Subcutaneous abdominal adipose tissue (tissue), 5 donors: ENCODE measurements around the gene SLBP.

Experiments used
- H3K27ac ChIP-seq: one replicate; pipeline ENCODE4 v1.7.0; 2013; ENCODE audit warnings: low read depth, mild to moderate bottlenecking, inconsistent platforms, low read length, moderate library complexity
- H3K27me3 ChIP-seq, 5 donors: one replicate each; pipeline ENCODE4 v1.7.0; 2013; ENCODE audit warnings: low read length in 5 of 5, inconsistent platforms in 1 of 5; ENCODE audit not compliant: control insufficient read depth in 5 of 5, insufficient read depth in 4 of 5
- H3K36me3 ChIP-seq, 5 donors: one replicate each; pipeline ENCODE4 v1.7.0; 2013; ENCODE audit warnings: low read length in 5 of 5; ENCODE audit not compliant: control insufficient read depth in 5 of 5, insufficient read depth in 5 of 5
- H3K4me1 ChIP-seq, 5 donors: one replicate each; pipeline ENCODE4 v1.7.0; 2013; ENCODE audit warnings: low read length in 5 of 5, mild to moderate bottlenecking in 3 of 5, moderate library complexity in 1 of 5; ENCODE audit not compliant: control insufficient read depth in 5 of 5, insufficient read depth in 5 of 5
- H3K4me3 ChIP-seq, 5 donors: one replicate each; pipeline ENCODE4 v1.7.0; 2013; ENCODE audit warnings: low read length in 5 of 5, low read depth in 1 of 5
- H3K9ac ChIP-seq, 5 donors: one replicate each; pipeline ENCODE4 v1.7.0; 2013; ENCODE audit warnings: low read length in 5 of 5, mild to moderate bottlenecking in 4 of 5, moderate library complexity in 3 of 5
- H3K9me3 ChIP-seq, 5 donors: one replicate each; pipeline ENCODE4 v1.7.0; 2013; ENCODE audit warnings: low read length in 5 of 5; ENCODE audit not compliant: control insufficient read depth in 5 of 5
- donor health status: healthy.
- donor health status: healthy.
- donor health status: healthy.
- donor health status: healthy.
- donor health status: healthy.

SLBP gene

GRCh38 chr4:1743551-1743950 is 31.4 kb upstream of the SLBP start:
- Histone ChIP-seq H3K9ac (no peak overlapping the region), H3K9me3 (peaks cover 0 to 2% (median 2%) of the 10 kb centered on the region in 5 donors), H3K27ac (no peak overlapping the region), H3K36me3 (peaks cover 0 to 52% (median 28%) of the 10 kb centered on the region in 5 donors), H3K27me3 (peaks cover 0 to 10% (median 3%) of the 10 kb centered on the region in 5 donors), H3K4me3 (no peak overlapping the region), H3K4me1 (peaks cover 0 to 15% (median 4%) of the 10 kb centered on the region in 5 donors)

GRCh38 chr4:1741208-1741607 is 29.1 kb upstream of the SLBP start:
- Histone ChIP-seq H3K4me1 (peaks cover 0 to 11% (median 0%) of the 10 kb centered on the region in 5 donors), H3K9me3 (peaks cover 4 to 14% (median 10%) of the 10 kb centered on the region in 5 donors), H3K9ac (no peak overlapping the region), H3K36me3 (peaks cover 0 to 75% (median 44%) of the 10 kb centered on the region in 5 donors), H3K27ac (no peak overlapping the region), H3K27me3 (no peaks in the 10 kb centered on the region), H3K4me3 (no peak overlapping the region)

- Histone ChIP-seq H3K4me1 (peaks cover 0 to 11% (median 0%) of the 10 kb centered on the region in 5 donors), H3K36me3 (peaks cover 0 to 83% (median 50%) of the 10 kb centered on the region in 5 donors), H3K27me3 (no peaks in the 10 kb centered on the region), H3K9ac (no peak overlapping the region), H3K4me3 (no peak overlapping the region), H3K27ac (no peak overlapping the region), H3K9me3 (peaks cover 4 to 14% (median 10%) of the 10 kb centered on the region in 5 donors)
These were observed 28.0 kb upstream of the SLBP start for GRCh38 chr4:1740021-1740545.

- no peak overlapping the region for H3K27ac ChIP-seq
- H3K36me3 ChIP-seq, result peaks cover 0 to 82% (median 51%) of the 10 kb centered on the region in 5 donors
- peaks cover 0 to 11% (median 0%) of the 10 kb centered on the region in 5 donors for H3K4me1 ChIP-seq
- H3K27me3 ChIP-seq, result no peaks in the 10 kb centered on the region
- H3K9ac ChIP-seq, result no peak overlapping the region
- H3K9me3 ChIP-seq, result peaks cover 4 to 14% (median 10%) of the 10 kb centered on the region in 5 donors
- no peak overlapping the region for H3K4me3 ChIP-seq
These were observed 27.2 kb upstream of the SLBP start for GRCh38 chr4:1739358-1739757.

GRCh38 chr4:1738410-1738809 is 26.3 kb upstream of the SLBP start:
- peaks cover 4 to 14% (median 10%) of the 10 kb centered on the region in 5 donors for H3K9me3 ChIP-seq
- no peaks in the 10 kb centered on the region for H3K27me3 ChIP-seq
- no peak overlapping the region for H3K4me3 ChIP-seq
- peaks cover 0 to 11% (median 0%) of the 10 kb centered on the region in 5 donors for H3K4me1 ChIP-seq
- H3K9ac ChIP-seq, result no peak overlapping the region
- H3K36me3 ChIP-seq, result peaks cover 0 to 76% (median 44%) of the 10 kb centered on the region in 5 donors
- no peak overlapping the region for H3K27ac ChIP-seq

- H3K4me1 ChIP-seq, result peaks cover 0 to 11% (median 0%) of the 10 kb centered on the region in 5 donors
- H3K27me3 ChIP-seq, result no peaks in the 10 kb centered on the region
- H3K36me3 ChIP-seq, result peaks cover 0 to 78% (median 47%) of the 10 kb centered on the region in 5 donors
- H3K9ac ChIP-seq, result no peak overlapping the region
- H3K4me3 ChIP-seq, result no peak overlapping the region
- H3K27ac ChIP-seq, result no peak overlapping the region
- peaks cover 4 to 14% (median 10%) of the 10 kb centered on the region in 5 donors for H3K9me3 ChIP-seq
These were observed 25.5 kb upstream of the SLBP start for GRCh38 chr4:1737666-1738065.

GRCh38 chr4:1736812-1737211 is 24.7 kb upstream of the SLBP start:
- Histone ChIP-seq H3K9me3 (peaks cover 4 to 14% (median 10%) of the 10 kb centered on the region in 5 donors), H3K27me3 (no peaks in the 10 kb centered on the region), H3K4me1 (peaks cover 0 to 11% (median 0%) of the 10 kb centered on the region in 5 donors), H3K27ac (no peak overlapping the region), H3K4me3 (no peak overlapping the region), H3K36me3 (peaks cover 2 to 79% (median 47%) of the 10 kb centered on the region in 5 donors), H3K9ac (no peak overlapping the region)

GRCh38 chr4:1735215-1735614 is 23.1 kb upstream of the SLBP start:
- Histone ChIP-seq H3K4me1 (peaks cover 0 to 3% (median 0%) of the 10 kb centered on the region in 5 donors), H3K27me3 (no peaks in the 10 kb centered on the region), H3K27ac (no peak overlapping the region), H3K9ac (no peak overlapping the region), H3K4me3 (no peak overlapping the region), H3K36me3 (peaks cover 5 to 74% (median 48%) of the 10 kb centered on the region in 5 donors), H3K9me3 (peaks cover 4 to 14% (median 10%) of the 10 kb centered on the region in 5 donors)

GRCh38 chr4:1732911-1733310 is 20.8 kb upstream of the SLBP start:
- Histone ChIP-seq H3K4me3 (no peak overlapping the region), H3K9ac (no peak overlapping the region), H3K27ac (no peak overlapping the region), H3K27me3 (no peaks in the 10 kb centered on the region), H3K9me3 (peaks cover 0 to 10% (median 3%) of the 10 kb centered on the region in 5 donors), H3K4me1 (peaks cover 0 to 20% (median 18%) of the 10 kb centered on the region in 5 donors), H3K36me3 (peaks cover 5 to 69% (median 47%) of the 10 kb centered on the region in 5 donors)

- Histone ChIP-seq H3K27ac (no peak overlapping the region), H3K4me1 (peaks cover 0 to 38% (median 32%) of the 10 kb centered on the region in 5 donors), H3K27me3 (no peaks in the 10 kb centered on the region), H3K36me3 (peaks cover 5 to 52% (median 36%) of the 10 kb centered on the region in 5 donors), H3K4me3 (no peak overlapping the region), H3K9ac (no peak overlapping the region), H3K9me3 (no peaks in the 10 kb centered on the region)
These were observed 19.1 kb upstream of the SLBP start for GRCh38 chr4:1731180-1731579.
